Mesendoderm (in vitro differentiated cells): ENCODE measurements around the gene ARHGEF19.
"Not testable (repeated sequence)": the region's sequence is repeated elsewhere in the genome, so short reads cannot be mapped to it uniquely, and the experiment has no call there.

ENCODE experiments used
- DNase-seq: peaks from one replicate; pipeline ENCODE4 v3.0.0; 2013
- H2AK5ac ChIP-seq: 2 replicates; pipeline ENCODE4 v1.6.1; 2013; ENCODE audit warnings: low read length, inconsistent platforms
- H2BK120ac ChIP-seq: 2 replicates; pipeline ENCODE4 v1.6.1; 2013; ENCODE audit warnings: low read depth, mild to moderate bottlenecking, low read length, moderate library complexity, mixed read lengths
- H2BK15ac ChIP-seq: replicated peaks from 2 replicates; pipeline ENCODE4 v1.6.1; 2013; ENCODE audit warnings: low read depth, mild to moderate bottlenecking, moderate library complexity
- H2BK5ac ChIP-seq: 2 replicates; pipeline ENCODE4 v1.6.1; 2013; ENCODE audit warnings: low read length, inconsistent platforms
- H3K18ac ChIP-seq: 2 replicates; pipeline ENCODE4 v1.6.1; 2013; ENCODE audit warnings: mild to moderate bottlenecking, low read length, mixed read lengths
- H3K23ac ChIP-seq: one replicate; pipeline ENCODE4 v1.6.1; 2013; ENCODE audit warnings: low read length
- H3K27ac ChIP-seq: 2 replicates; pipeline ENCODE4 v1.5.1; 2013; ENCODE audit warnings: low read depth, mild to moderate bottlenecking, inconsistent platforms, low read length, moderate library complexity
- H3K27me3 ChIP-seq: 2 replicates; pipeline ENCODE4 v1.6.1; 2013; ENCODE audit warnings: low read length, control low read depth, mild to moderate bottlenecking, inconsistent platforms; ENCODE audit not compliant: insufficient read depth, poor library complexity
- H3K36me3 ChIP-seq: 2 replicates; pipeline ENCODE4 v1.6.1; 2013; ENCODE audit warnings: low read length, inconsistent platforms; ENCODE audit not compliant: control insufficient read depth, insufficient read depth
- H3K4ac ChIP-seq: one replicate; pipeline ENCODE4 v1.6.1; 2013; ENCODE audit warnings: low read depth, mild to moderate bottlenecking, low read length, moderate library complexity
- H3K4me1 ChIP-seq: 2 replicates; pipeline ENCODE4 v1.6.1; 2013; ENCODE audit warnings: low read depth, low read length, inconsistent platforms; ENCODE audit not compliant: control insufficient read depth
- H3K4me2 ChIP-seq: 2 replicates; pipeline ENCODE4 v1.6.1; 2013; ENCODE audit warnings: low read length
- H3K4me3 ChIP-seq: 2 replicates; pipeline ENCODE4 v1.5.1; 2013; ENCODE audit warnings: mild to moderate bottlenecking, low read length
- H3K56ac ChIP-seq: one replicate; pipeline ENCODE4 v1.6.1; 2013; ENCODE audit warnings: low read length
- H3K79me1 ChIP-seq: 2 replicates; pipeline ENCODE4 v1.6.1; 2013; ENCODE audit warnings: low read length, inconsistent platforms
- H3K79me2 ChIP-seq: 2 replicates; pipeline ENCODE4 v1.6.1; 2013; ENCODE audit warnings: mild to moderate bottlenecking, low read length; ENCODE audit not compliant: control insufficient read depth, insufficient read depth
- H3K9ac ChIP-seq: 2 replicates; pipeline ENCODE4 v1.6.1; 2013; ENCODE audit warnings: low read length, inconsistent platforms
- H4K5ac ChIP-seq: one replicate; pipeline ENCODE4 v1.6.1; 2013; ENCODE audit warnings: low read length
- H4K8ac ChIP-seq: one replicate; pipeline ENCODE4 v1.6.1; 2013; ENCODE audit warnings: low read depth, mild to moderate bottlenecking, control low read depth, low read length, moderate library complexity
- WGBS: extraction: QIAGEN DNeasy Blood & Tissue Kit; methylation state at CpG from one replicate; pipeline ENCODE4 v1.1.7; 2013; ENCODE audit warnings: low lambda C conversion rate, missing lambda C conversion rate; ENCODE audit not compliant: insufficient coverage; ENCODE audit errors: extremely low coverage; 5-methylcytosine and 5-hydroxymethylcytosine counted together

Gene ARHGEF19

GRCh38 chr1:16224472-16224871 is 12.0 kb upstream of the ARHGEF19 start:
- H4K5ac ChIP-seq, result no peak overlapping the region
- peaks cover 14% of the 10 kb centered on the region for H3K27me3 ChIP-seq
- H3K79me2 ChIP-seq, result no peaks in the 10 kb centered on the region
- H3K4me2 ChIP-seq, result no peak overlapping the region
- no peak overlapping the region for H3K4me3 ChIP-seq
- no peak overlapping the region for H3K4ac ChIP-seq
- no peak overlapping the region for H3K9ac ChIP-seq
- H3K27ac ChIP-seq, result no peak overlapping the region
- no peak overlapping the region for H4K8ac ChIP-seq
- H3K23ac ChIP-seq, result no peak overlapping the region
- H2BK5ac ChIP-seq, result no peak overlapping the region
- DNase-seq, result no peak
- H3K36me3 ChIP-seq, result no peaks in the 10 kb centered on the region
- H2BK15ac ChIP-seq, result no peak overlapping the region
- H2AK5ac ChIP-seq, result no peak overlapping the region
- no CpG with 5 or more reads among the region's 3 CpGs for WGBS
- no peak overlapping the region for H3K18ac ChIP-seq
- H2BK120ac ChIP-seq, result no peak overlapping the region
- no peaks in the 10 kb centered on the region for H3K4me1 ChIP-seq
- H3K79me1 ChIP-seq, result no peaks in the 10 kb centered on the region
- no peak overlapping the region for H3K56ac ChIP-seq

GRCh38 chr1:16222716-16223115 is 10.3 kb upstream of the ARHGEF19 start:
- not testable (repeated sequence) for H3K23ac ChIP-seq, H3K79me1 ChIP-seq, H3K4me2 ChIP-seq, H3K4me1 ChIP-seq, DNase-seq, H3K27ac ChIP-seq, H2AK5ac ChIP-seq, H2BK5ac ChIP-seq, H3K4ac ChIP-seq, H2BK120ac ChIP-seq, H4K8ac ChIP-seq, H3K9ac ChIP-seq, H3K4me3 ChIP-seq, H4K5ac ChIP-seq, H2BK15ac ChIP-seq, H3K79me2 ChIP-seq, H3K36me3 ChIP-seq, H3K18ac ChIP-seq, H3K27me3 ChIP-seq, H3K56ac ChIP-seq
- WGBS, result no CpG with 5 or more reads among the region's 14 CpGs

GRCh38 chr1:16221499-16221898 is 9.0 kb upstream of the ARHGEF19 start:
- no peak overlapping the region for H2BK120ac ChIP-seq
- H3K4me3 ChIP-seq, result no peak overlapping the region
- no peak overlapping the region for H3K4ac ChIP-seq
- no peak overlapping the region for H3K27ac ChIP-seq
- H3K4me2 ChIP-seq, result no peak overlapping the region
- H2AK5ac ChIP-seq, result no peak overlapping the region
- no peak overlapping the region for H2BK5ac ChIP-seq
- no peak overlapping the region for H3K9ac ChIP-seq
- no peak overlapping the region for H2BK15ac ChIP-seq
- H3K36me3 ChIP-seq, result no peaks in the 10 kb centered on the region
- H4K5ac ChIP-seq, result no peak overlapping the region
- no peaks in the 10 kb centered on the region for H3K4me1 ChIP-seq
- H3K27me3 ChIP-seq, result peaks cover 4% of the 10 kb centered on the region
- DNase-seq, result no peak
- no peak overlapping the region for H3K23ac ChIP-seq
- H3K79me2 ChIP-seq, result no peaks in the 10 kb centered on the region
- H3K79me1 ChIP-seq, result no peaks in the 10 kb centered on the region
- H3K18ac ChIP-seq, result no peak overlapping the region
- WGBS, result 100% methylated on average over 1 of the region's 1 CpG
- no peak overlapping the region for H3K56ac ChIP-seq
- no peak overlapping the region for H4K8ac ChIP-seq

GRCh38 chr1:16219968-16220500 is 7.6 kb upstream of the ARHGEF19 start:
- H3K23ac ChIP-seq, result no peak overlapping the region
- H3K56ac ChIP-seq, result no peak overlapping the region
- H4K8ac ChIP-seq, result no peak overlapping the region
- no peak for DNase-seq
- H3K36me3 ChIP-seq, result no peaks in the 10 kb centered on the region
- no peak overlapping the region for H2AK5ac ChIP-seq
- H4K5ac ChIP-seq, result no peak overlapping the region
- H3K79me1 ChIP-seq, result no peaks in the 10 kb centered on the region
- H3K4me1 ChIP-seq, result peaks cover 4% of the 10 kb centered on the region
- no peak overlapping the region for H3K4me3 ChIP-seq
- no peak overlapping the region for H2BK5ac ChIP-seq
- H2BK120ac ChIP-seq, result no peak overlapping the region
- WGBS, result no CpG with 5 or more reads among the region's 4 CpGs
- no peak overlapping the region for H3K18ac ChIP-seq
- no peak overlapping the region for H3K9ac ChIP-seq
- H3K27ac ChIP-seq, result no peak overlapping the region
- H3K27me3 ChIP-seq, result no peaks in the 10 kb centered on the region
- no peak overlapping the region for H3K4ac ChIP-seq
- H3K79me2 ChIP-seq, result no peaks in the 10 kb centered on the region
- no peak overlapping the region for H3K4me2 ChIP-seq
- no peak overlapping the region for H2BK15ac ChIP-seq

GRCh38 chr1:16218674-16219071 is 6.2 kb upstream of the ARHGEF19 start:
- Histone ChIP-seq H3K4ac (no peak overlapping the region), H2AK5ac (no peak overlapping the region), H4K5ac (no peak overlapping the region), H2BK120ac (no peak overlapping the region), H3K4me2 (no peak overlapping the region), H4K8ac (no peak overlapping the region), H3K79me2 (no peaks in the 10 kb centered on the region), H3K27me3 (no peaks in the 10 kb centered on the region), H3K4me3 (no peak overlapping the region), H3K23ac (no peak overlapping the region), H3K79me1 (no peaks in the 10 kb centered on the region), H3K27ac (no peak overlapping the region), H3K4me1 (peaks cover 4% of the 10 kb centered on the region), H3K18ac (no peak overlapping the region), H2BK15ac (no peak overlapping the region), H3K9ac (no peak overlapping the region), H2BK5ac (no peak overlapping the region), H3K56ac (no peak overlapping the region), H3K36me3 (no peaks in the 10 kb centered on the region)
- no CpG with 5 or more reads among the region's 6 CpGs for WGBS
- DNase-seq, result no peak

GRCh38 chr1:16218014-16218673 is 5.7 kb upstream of the ARHGEF19 start:
- no peak overlapping the region for H3K23ac ChIP-seq
- no peaks in the 10 kb centered on the region for H3K36me3 ChIP-seq
- no peak overlapping the region for H2AK5ac ChIP-seq
- H3K27me3 ChIP-seq, result no peaks in the 10 kb centered on the region
- no peak overlapping the region for H3K4me3 ChIP-seq
- no peak overlapping the region for H4K8ac ChIP-seq
- H3K9ac ChIP-seq, result no peak overlapping the region
- H2BK120ac ChIP-seq, result no peak overlapping the region
- no peaks in the 10 kb centered on the region for H3K79me1 ChIP-seq
- no peak overlapping the region for H4K5ac ChIP-seq
- H3K4me2 ChIP-seq, result no peak overlapping the region
- H3K56ac ChIP-seq, result no peak overlapping the region
- no peak for DNase-seq
- no peak overlapping the region for H3K27ac ChIP-seq
- no peak overlapping the region for H3K4ac ChIP-seq
- no CpG with 5 or more reads among the region's 12 CpGs for WGBS
- H3K4me1 ChIP-seq, result peaks cover 4% of the 10 kb centered on the region
- H3K79me2 ChIP-seq, result no peaks in the 10 kb centered on the region
- H2BK5ac ChIP-seq, result no peak overlapping the region
- no peak overlapping the region for H2BK15ac ChIP-seq
- no peak overlapping the region for H3K18ac ChIP-seq
